Activated CD8-positive, alpha-beta T cell treated with anti-CD3 and anti-CD28 coated beads, Interleukin-2, amount 10 ng/mL, durations not matched to agents 7 days and 5 days (primary cell): ENCODE results near the gene IFITM10. TPM values are rescaled to one million over a fixed set of nuclear protein-coding genes. Genes with fewer than 3 reads are reported as not detected.

Experiments used
- ATAC-seq: fragments of 150-1000 bp; cut with Tn5 transposase; one replicate; pipeline ENCODE4 v1.10.0; 2021; ENCODE audit warnings: moderate library complexity
- CTCF ChIA-PET: fragments of 350-600 bp; sonication (Branson Sonifier 250); formaldehyde crosslinking; loops from one replicate; lab custom pipeline; 2021; ENCODE audit warnings: antibody characterized with exemption; lab: Charles Lee
- POLR2A ChIA-PET: fragments of 350-600 bp; sonication (Branson Sonifier 250); formaldehyde crosslinking; loops from one replicate; lab custom pipeline; 2021; ENCODE audit warnings: antibody characterized with exemption; lab: Charles Lee
- DNase-seq: peaks from one replicate; pipeline ENCODE4 v3.0.0-alpha.2; 2020
- H3K27ac Mint-ChIP-seq: one replicate; pipeline ENCODE4 v1.8.0; 2021; ENCODE audit warnings: mild to moderate bottlenecking, mixed read lengths
- H3K27me3 Mint-ChIP-seq: one replicate; pipeline ENCODE4 v1.8.0; 2021; ENCODE audit warnings: low read depth, mixed read lengths
- H3K36me3 Mint-ChIP-seq: one replicate; pipeline ENCODE4 v1.8.0; 2021; ENCODE audit warnings: low read depth, mixed read lengths
- H3K4me1 Mint-ChIP-seq: one replicate; pipeline ENCODE4 v1.8.0; 2021; ENCODE audit warnings: low read depth, mixed read lengths
- H3K4me3 Mint-ChIP-seq: one replicate; pipeline ENCODE4 v1.8.0; 2021; ENCODE audit warnings: mild to moderate bottlenecking, mixed read lengths
- H3K9me3 Mint-ChIP-seq: one replicate; pipeline ENCODE4 v1.8.0; 2022; ENCODE audit warnings: mixed read lengths; ENCODE audit not compliant: insufficient read depth
- total RNA-seq, 2 experiments: library from RNA; stranded (reverse); gene quantifications; one replicate each; pipeline ENCODE4 v1.2.3, GENCODE V29; 2021

The IFITM10 gene
- total RNA-seq, result 1 to 10 TPM in 1 of 2 experiments, under 1 TPM in 1; 0.63 to 1.0 TPM

- POLR2A ChIA-PET, result no interaction called here
- CTCF ChIA-PET, result no interaction called here
- DNase-seq, result no peak
- no peak for ATAC-seq
- H3K36me3 Mint-ChIP-seq, result peaks cover 11% of the 10 kb centered on the region
- peak within 1 kb of the TSS; percentile 34 for H3K27ac Mint-ChIP-seq
- no peak within 1 kb of the TSS for H3K4me3 Mint-ChIP-seq
- H3K27me3 Mint-ChIP-seq, result peaks cover 20% of the 10 kb centered on the region
- no peaks in the 10 kb centered on the region for H3K9me3 Mint-ChIP-seq
- peaks cover 35% of the 10 kb centered on the region for H3K4me1 Mint-ChIP-seq
Measured at GRCh38 chr11:1750481-1750839, at the start of gene IFITM10. Gene IFITM10 (minus strand): TSS chr11:1750595. CDS start chr11:1750442, 153 bp downstream.

- CTCF ChIA-PET, result interaction anchor here (1.8 kb wide), 1 partner anchor 104 kb away, joined by 5 read pairs; no protein-coding TSS in a partner anchor
- Mint-ChIP-seq H3K4me3 (no peak overlapping the region), H3K36me3 (no peaks in the 10 kb centered on the region), H3K4me1 (peaks cover 8% of the 10 kb centered on the region), H3K27me3 (peaks cover 16% of the 10 kb centered on the region), H3K27ac (no peak overlapping the region), H3K9me3 (no peaks in the 10 kb centered on the region)
- POLR2A ChIA-PET, result interaction anchor here (1.1 kb wide), 1 partner anchor 53 kb away, joined by 3 read pairs; no protein-coding TSS in a partner anchor
- DNase-seq (no peak), ATAC-seq (no peak)
Measured at GRCh38 chr11:1797391-1798125, 47.2 kb upstream of the IFITM10 start.

GRCh38 chr11:1796413-1797011, 46.1 kb upstream of the IFITM10 start:
- no peak overlapping the region for H3K27ac Mint-ChIP-seq
- H3K4me3 Mint-ChIP-seq, result no peak overlapping the region
- H3K27me3 Mint-ChIP-seq, result peaks cover 17% of the 10 kb centered on the region
- H3K9me3 Mint-ChIP-seq, result no peaks in the 10 kb centered on the region
- ATAC-seq (no peak), DNase-seq (no peak)
- peaks cover 3% of the 10 kb centered on the region for H3K36me3 Mint-ChIP-seq
- H3K4me1 Mint-ChIP-seq, result peaks cover 17% of the 10 kb centered on the region
- CTCF ChIA-PET, result interaction anchor here (0.7 kb wide), 1 partner anchor 144 kb away, joined by 3 read pairs; no protein-coding TSS in a partner anchor
- POLR2A ChIA-PET, result interaction anchor here (1.1 kb wide), 1 partner anchor 54 kb away, joined by 3 read pairs; no protein-coding TSS in a partner anchor

GRCh38 chr11:1793081-1793480, 42.7 kb upstream of the IFITM10 start:
- ChIA-PET POLR2A (interaction anchor here (1.0 kb wide), 1 partner anchor 10 kb away, joined by 3 read pairs; no protein-coding TSS in a partner anchor), CTCF (interaction anchor here (1.0 to 2.8 kb wide), 4 partner anchors 39 to 140 kb away, joined by 3 to 15 read pairs (median 6); no protein-coding TSS in a partner anchor)
- H3K27ac Mint-ChIP-seq, result no peak overlapping the region
- H3K36me3 Mint-ChIP-seq, result peaks cover 3% of the 10 kb centered on the region
- H3K9me3 Mint-ChIP-seq, result no peaks in the 10 kb centered on the region
- DNase-seq (no peak), ATAC-seq (no peak)
- peaks cover 17% of the 10 kb centered on the region for H3K4me1 Mint-ChIP-seq
- peak overlapping the region; percentile 67 for H3K4me3 Mint-ChIP-seq
- peaks cover 17% of the 10 kb centered on the region for H3K27me3 Mint-ChIP-seq

GRCh38 chr11:1792461-1792860, 42.1 kb upstream of the IFITM10 start:
- peaks cover 3% of the 10 kb centered on the region for H3K36me3 Mint-ChIP-seq
- H3K27ac Mint-ChIP-seq, result peak overlapping the region; percentile 96
- H3K9me3 Mint-ChIP-seq, result no peaks in the 10 kb centered on the region
- H3K27me3 Mint-ChIP-seq, result peaks cover 14% of the 10 kb centered on the region
- H3K4me3 Mint-ChIP-seq, result peak overlapping the region; percentile 67
- CTCF ChIA-PET, result interaction anchor here (1.3 to 2.8 kb wide), 3 partner anchors 40 to 140 kb away, joined by 5 to 15 read pairs (median 6); no protein-coding TSS in a partner anchor
- DNase-seq (peak; percentile 52), ATAC-seq (peak; percentile 64)
- POLR2A ChIA-PET, result interaction anchor here (1.0 kb wide), 1 partner anchor 10 kb away, joined by 3 read pairs; no protein-coding TSS in a partner anchor
- peaks cover 17% of the 10 kb centered on the region for H3K4me1 Mint-ChIP-seq

GRCh38 chr11:1791912-1792311, 41.5 kb upstream of the IFITM10 start:
- H3K4me3 Mint-ChIP-seq, result no peak overlapping the region
- peak overlapping the region; percentile 31 for H3K27ac Mint-ChIP-seq
- peaks cover 12% of the 10 kb centered on the region for H3K27me3 Mint-ChIP-seq
- peaks cover 3% of the 10 kb centered on the region for H3K36me3 Mint-ChIP-seq
- ChIA-PET POLR2A (no interaction called here), CTCF (interaction anchor here (1.9 to 2.8 kb wide), 2 partner anchors 98 to 139 kb away, joined by 6 to 15 read pairs; no protein-coding TSS in a partner anchor)
- no peaks in the 10 kb centered on the region for H3K9me3 Mint-ChIP-seq
- H3K4me1 Mint-ChIP-seq, result peaks cover 17% of the 10 kb centered on the region
- ATAC-seq (no peak), DNase-seq (no peak)

- H3K4me3 Mint-ChIP-seq, result no peak overlapping the region
Measured at GRCh38 chr11:1786466-1786865, 36.1 kb upstream of the IFITM10 start.

GRCh38 chr11:1785749-1786413, 35.5 kb upstream of the IFITM10 start:
- Mint-ChIP-seq H3K27ac (no peak overlapping the region), H3K27me3 (peaks cover 7% of the 10 kb centered on the region), H3K9me3 (no peaks in the 10 kb centered on the region), H3K36me3 (no peaks in the 10 kb centered on the region), H3K4me3 (no peak overlapping the region), H3K4me1 (peaks cover 6% of the 10 kb centered on the region)
- ChIA-PET CTCF (interaction anchor here (0.9 to 2.1 kb wide), 3 partner anchors 92 to 133 kb away, joined by 4 to 7 read pairs (median 4); no protein-coding TSS in a partner anchor), POLR2A (no interaction called here)
- DNase-seq (no peak), ATAC-seq (no peak)

More at GRCh38 chr11:1786466-1786865, 36.1 kb upstream of the IFITM10 start:
- Mint-ChIP-seq H3K27me3 (peaks cover 9% of the 10 kb centered on the region), H3K4me1 (peaks cover under 1% of the 10 kb centered on the region), H3K9me3 (no peaks in the 10 kb centered on the region), H3K36me3 (no peaks in the 10 kb centered on the region), H3K27ac (no peak overlapping the region)
- CTCF ChIA-PET, result interaction anchor here (0.9 kb wide), 1 partner anchor 93 kb away, joined by 4 read pairs; no protein-coding TSS in a partner anchor
- POLR2A ChIA-PET, result no interaction called here
- ATAC-seq (no peak), DNase-seq (no peak)

- Mint-ChIP-seq H3K4me1 (peaks cover 10% of the 10 kb centered on the region), H3K27ac (no peak overlapping the region)
Measured at GRCh38 chr11:1784761-1785650, 34.6 kb upstream of the IFITM10 start.

GRCh38 chr11:1783725-1784529, 33.5 kb upstream of the IFITM10 start:
- Mint-ChIP-seq H3K27ac (no peak overlapping the region), H3K27me3 (peaks cover 4% of the 10 kb centered on the region), H3K4me3 (no peak overlapping the region), H3K36me3 (no peaks in the 10 kb centered on the region), H3K9me3 (no peaks in the 10 kb centered on the region), H3K4me1 (peaks cover 10% of the 10 kb centered on the region)
- CTCF ChIA-PET, result interaction anchor here (2.1 kb wide), 1 partner anchor 90 kb away, joined by 7 read pairs; no protein-coding TSS in a partner anchor
- POLR2A ChIA-PET, result no interaction called here
- DNase-seq (no peak), ATAC-seq (no peak)

More at GRCh38 chr11:1784761-1785650, 34.6 kb upstream of the IFITM10 start:
- Mint-ChIP-seq H3K4me3 (no peak overlapping the region), H3K36me3 (no peaks in the 10 kb centered on the region), H3K9me3 (no peaks in the 10 kb centered on the region), H3K27me3 (peaks cover 4% of the 10 kb centered on the region)
- ChIA-PET POLR2A (no interaction called here), CTCF (interaction anchor here (1.3 to 2.1 kb wide), 2 partner anchors 91 to 132 kb away, joined by 4 to 7 read pairs; no protein-coding TSS in a partner anchor)
- DNase-seq (no peak), ATAC-seq (no peak)
